WTC11 (cell line): ENCODE data around the gene TFAP2E. TPM values are rescaled to one million over a fixed set of nuclear protein-coding genes. Genes with fewer than 3 reads are reported as not detected.

ENCODE experiments used
- ATAC-seq: fragments of 200-7000 bp; cut with Tn5 transposase; 2 replicates; pipeline ENCODE4 v1.10.0; 2021; ENCODE audit warnings: mild to moderate bottlenecking, moderate library complexity
- CTCF ChIA-PET: fragments of 300-600 bp; sonication (Branson Sonifier 250); formaldehyde crosslinking; loops from one replicate; lab custom pipeline; 2021; ENCODE audit warnings: antibody characterized with exemption; lab: Charles Lee
- POLR2A ChIA-PET: fragments of 350-600 bp; sonication (Branson Sonifier 250); formaldehyde crosslinking; loops from one replicate; lab custom pipeline; 2021; ENCODE audit warnings: antibody characterized with exemption; lab: Charles Lee
- DNase-seq: peaks from one replicate; pipeline ENCODE4 v3.0.0; 2021; ENCODE audit warnings: low spot score
- H3K27ac Mint-ChIP-seq: 2 replicates; pipeline ENCODE4 v1.8.0; 2021; ENCODE audit warnings: mixed read lengths
- H3K27me3 Mint-ChIP-seq: 2 replicates; pipeline ENCODE4 v1.8.0; 2021; ENCODE audit warnings: low read depth, mild to moderate bottlenecking, moderate library complexity, mixed read lengths
- H3K36me3 Mint-ChIP-seq: 2 replicates; pipeline ENCODE4 v1.8.0; 2021; ENCODE audit warnings: mixed read lengths
- H3K4me1 Mint-ChIP-seq: 2 replicates; pipeline ENCODE4 v1.8.0; 2022; ENCODE audit warnings: mixed read lengths
- H3K4me3 Mint-ChIP-seq: 2 replicates; pipeline ENCODE4 v1.8.0; 2021; ENCODE audit warnings: mild to moderate bottlenecking, moderate library complexity, mixed read lengths
- H3K9me3 Mint-ChIP-seq: 2 replicates; pipeline ENCODE4 v1.8.0; 2021; ENCODE audit warnings: mixed read lengths
- ETV6 ChIP-seq: sonication (generic); formaldehyde crosslinking; IDR thresholded peaks from 2 replicates; pipeline ENCODE4 v1.8.1; 2022; ENCODE audit warnings: mild to moderate bottlenecking, missing genetic modification reagents
- GABPB1 ChIP-seq: sonication (generic); formaldehyde crosslinking; IDR thresholded peaks from 2 replicates; pipeline ENCODE4 v1.8.1; 2023; ENCODE audit warnings: mild to moderate bottlenecking, missing genetic modification reagents
- HMGA2 ChIP-seq: fragments of 250-450 bp; sonication (Bioruptor Pico); IDR thresholded peaks from 2 replicates; pipeline ENCODE4 v1.4.0; 2021; ENCODE audit warnings: mild to moderate bottlenecking, moderate library complexity
- IRF2 ChIP-seq: sonication (generic); formaldehyde crosslinking; IDR thresholded peaks from 2 replicates; pipeline ENCODE4 v1.8.0; 2022; ENCODE audit warnings: low read depth, missing genetic modification reagents, borderline replicate concordance
- JAZF1 ChIP-seq: fragments of 250-450 bp; sonication (Bioruptor Pico); IDR thresholded peaks from 2 replicates; pipeline ENCODE4 v1.9.0; 2021; ENCODE audit warnings: moderate library complexity, mild to moderate bottlenecking, inconsistent platforms
- NFE2L1 ChIP-seq: sonication (generic); formaldehyde crosslinking; IDR thresholded peaks from 2 replicates; pipeline ENCODE4 v1.8.1; 2023; ENCODE audit warnings: missing genetic modification reagents
- NFYB ChIP-seq: sonication (generic); formaldehyde crosslinking; conservative IDR thresholded peaks from 2 replicates; pipeline ENCODE4 v1.8.0; 2022; ENCODE audit warnings: low read depth, missing genetic modification reagents
- NR1H2 ChIP-seq: sonication (generic); formaldehyde crosslinking; IDR thresholded peaks from 2 replicates; pipeline ENCODE4 v1.9.0; 2021; ENCODE audit warnings: mild to moderate bottlenecking, moderate library complexity, missing genetic modification reagents
- NR2C2 ChIP-seq: sonication (generic); formaldehyde crosslinking; IDR thresholded peaks from 2 replicates; pipeline ENCODE4 v1.8.0; 2022; ENCODE audit warnings: mild to moderate bottlenecking, missing genetic modification reagents
- PRRX2 ChIP-seq: fragments of 250-450 bp; sonication (Bioruptor Pico); IDR thresholded peaks from 2 replicates; pipeline ENCODE4 v1.8.0; 2021; ENCODE audit warnings: mild to moderate bottlenecking
- RELA ChIP-seq: sonication (generic); formaldehyde crosslinking; IDR thresholded peaks from 2 replicates; pipeline ENCODE4 v1.8.1; 2022; ENCODE audit warnings: missing genetic modification reagents, mild to moderate bottlenecking, borderline replicate concordance
- SP1 ChIP-seq: sonication (generic); formaldehyde crosslinking; conservative IDR thresholded peaks from 2 replicates; pipeline ENCODE4 v1.8.1; 2022; ENCODE audit warnings: missing genetic modification reagents
- TCF7 ChIP-seq: sonication (generic); formaldehyde crosslinking; IDR thresholded peaks from 2 replicates; pipeline ENCODE4 v1.8.0; 2022; ENCODE audit warnings: mild to moderate bottlenecking, low read depth, missing genetic modification reagents, moderate library complexity
- TEAD1 ChIP-seq: sonication (generic); formaldehyde crosslinking; IDR thresholded peaks from 2 replicates; pipeline ENCODE4 v1.8.0; 2022; ENCODE audit warnings: mild to moderate bottlenecking, missing genetic modification reagents
- ZBTB21 ChIP-seq: sonication (generic); formaldehyde crosslinking; IDR thresholded peaks from 2 replicates; pipeline ENCODE4 v1.8.1; 2023; ENCODE audit warnings: mild to moderate bottlenecking, missing genetic modification reagents, borderline replicate concordance
- ZNF423 ChIP-seq: fragments of 250-450 bp; sonication (Bioruptor Pico); IDR thresholded peaks from 2 replicates; pipeline ENCODE4 v2.1.2; 2022; ENCODE audit warnings: mild to moderate bottlenecking, moderate library complexity
- total RNA-seq: library from RNA; stranded (reverse); gene quantifications from 3 replicates; pipeline ENCODE4 v1.2.3, GENCODE V29; 2021
- TF ChIP-seq, protein P1 (sequence below): sonication (generic); formaldehyde crosslinking; IDR thresholded peaks from 2 replicates; pipeline ENCODE4 v1.8.0; 2023; ENCODE audit warnings: missing genetic modification reagents
- TF ChIP-seq, protein P2 (sequence below): sonication (generic); formaldehyde crosslinking; IDR thresholded peaks from 2 replicates; pipeline ENCODE4 v1.8.0; 2022; ENCODE audit warnings: mild to moderate bottlenecking, missing genetic modification reagents
- TF ChIP-seq, protein P3 (sequence below): sonication (generic); formaldehyde crosslinking; IDR thresholded peaks from 2 replicates; pipeline ENCODE4 v1.8.1; 2022; ENCODE audit warnings: low read depth, mild to moderate bottlenecking, moderate library complexity, missing genetic modification reagents, borderline replicate concordance
- TF ChIP-seq, protein P4 (sequence below): fragments of 250-450 bp; sonication (Bioruptor Pico); IDR thresholded peaks from 2 replicates; pipeline ENCODE4 v2.1.2; 2022; ENCODE audit warnings: mild to moderate bottlenecking, moderate library complexity
- TF ChIP-seq, protein P5 (sequence below): sonication (generic); formaldehyde crosslinking; conservative IDR thresholded peaks from 2 replicates; pipeline ENCODE4 v1.8.1; 2023; ENCODE audit warnings: mild to moderate bottlenecking, low read depth, missing genetic modification reagents, moderate library complexity
- TF ChIP-seq, protein P6 (sequence below): sonication (generic); formaldehyde crosslinking; conservative IDR thresholded peaks from 2 replicates; pipeline ENCODE4 v1.8.1; 2022; ENCODE audit warnings: mild to moderate bottlenecking, missing genetic modification reagents
- TF ChIP-seq, protein P7 (sequence below): fragments of 200-600 bp; IDR thresholded peaks from 2 replicates; pipeline ENCODE4 v1.8.0; 2022; ENCODE audit warnings: antibody characterized with exemption

Gene TFAP2E
- total RNA-seq, 1 experiment from 2014 or later = 1.7 TPM

DNA sequence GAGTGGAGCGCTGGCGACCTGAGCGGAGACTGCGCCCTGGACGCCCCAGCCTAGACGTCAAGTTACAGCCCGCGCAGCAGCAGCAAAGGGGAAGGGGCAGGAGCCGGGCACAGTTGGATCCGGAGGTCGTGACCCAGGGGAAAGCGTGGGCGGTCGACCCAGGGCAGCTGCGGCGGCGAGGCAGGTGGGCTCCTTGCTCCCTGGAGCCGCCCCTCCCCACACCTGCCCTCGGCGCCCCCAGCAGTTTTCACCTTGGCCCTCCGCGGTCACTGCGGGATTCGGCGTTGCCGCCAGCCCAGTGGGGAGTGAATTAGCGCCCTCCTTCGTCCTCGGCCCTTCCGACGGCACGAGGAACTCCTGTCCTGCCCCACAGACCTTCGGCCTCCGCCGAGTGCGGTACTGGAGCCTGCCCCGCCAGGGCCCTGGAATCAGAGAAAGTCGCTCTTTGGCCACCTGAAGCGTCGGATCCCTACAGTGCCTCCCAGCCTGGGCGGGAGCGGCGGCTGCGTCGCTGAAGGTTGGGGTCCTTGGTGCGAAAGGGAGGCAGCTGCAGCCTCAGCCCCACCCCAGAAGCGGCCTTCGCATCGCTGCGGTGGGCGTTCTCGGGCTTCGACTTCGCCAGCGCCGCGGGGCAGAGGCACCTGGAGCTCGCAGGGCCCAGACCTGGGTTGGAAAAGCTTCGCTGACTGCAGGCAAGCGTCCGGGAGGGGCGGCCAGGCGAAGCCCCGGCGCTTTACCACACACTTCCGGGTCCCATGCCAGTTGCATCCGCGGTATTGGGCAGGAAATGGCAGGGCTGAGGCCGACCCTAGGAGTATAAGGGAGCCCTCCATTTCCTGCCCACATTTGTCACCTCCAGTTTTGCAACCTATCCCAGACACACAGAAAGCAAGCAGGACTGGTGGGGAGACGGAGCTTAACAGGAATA is 4.2 kb downstream of the TFAP2E start:
- H3K36me3 Mint-ChIP-seq = no peaks in the 10 kb centered on the region
- H3K4me1 Mint-ChIP-seq = peaks cover 38% of the 10 kb centered on the region
- ATAC-seq = peak; percentile 29
- no peaks in the 10 kb centered on the region for H3K9me3 Mint-ChIP-seq
- H3K27me3 Mint-ChIP-seq = peaks cover 79% of the 10 kb centered on the region
- ChIA-PET POLR2A (interaction anchor here (1.2 to 1.4 kb wide), 2 partner anchors 9 to 192 kb away, joined by 3 to 6 read pairs; partner anchors contain the start of gene CLSPN), CTCF (interaction anchor here (0.6 to 2.5 kb wide), 10 partner anchors 9 to 149 kb away, joined by 3 to 24 read pairs (median 8); no protein-coding TSS in a partner anchor)
- H3K27ac Mint-ChIP-seq = no peak overlapping the region
- peak overlapping the region; percentile 74 for H3K4me3 Mint-ChIP-seq
- peak; percentile 54 for DNase-seq
- TF ChIP-seq ETV6 (0 out of 2 replicates have a peak, but pooled peaks have one; percentile 43), ZNF423 (CRISPR knock-in tag) (no peak), SP1 (CRISPR knock-in tag) (peak; percentile 4), NFYB (CRISPR knock-in tag) (no peak; the same call in 1 of the 2 replicates), GABPB1 (CRISPR knock-in tag) (no peak), TCF7 (CRISPR knock-in tag) (no peak), IRF2 (CRISPR knock-in tag) (no peak), PRRX2 (CRISPR knock-in tag) (no peak), NR2C2 (CRISPR knock-in tag) (no peak), HMGA2 (no peak), RELA (CRISPR knock-in tag) (0 out of 2 replicates have a peak, but pooled peaks have one; percentile 60), ZBTB21 (CRISPR knock-in tag) (no peak), TEAD1 (CRISPR knock-in tag) (no peak), NFE2L1 (CRISPR knock-in tag) (no peak), JAZF1 (CRISPR knock-in tag) (no peak), NR1H2 (CRISPR knock-in tag) (no peak)
- TF ChIP-seq, protein P1, sequence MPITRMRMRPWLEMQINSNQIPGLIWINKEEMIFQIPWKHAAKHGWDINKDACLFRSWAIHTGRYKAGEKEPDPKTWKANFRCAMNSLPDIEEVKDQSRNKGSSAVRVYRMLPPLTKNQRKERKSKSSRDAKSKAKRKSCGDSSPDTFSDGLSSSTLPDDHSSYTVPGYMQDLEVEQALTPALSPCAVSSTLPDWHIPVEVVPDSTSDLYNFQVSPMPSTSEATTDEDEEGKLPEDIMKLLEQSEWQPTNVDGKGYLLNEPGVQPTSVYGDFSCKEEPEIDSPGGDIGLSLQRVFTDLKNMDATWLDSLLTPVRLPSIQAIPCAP (CRISPR knock-in tag) = no peak
- TF ChIP-seq, protein P2, sequence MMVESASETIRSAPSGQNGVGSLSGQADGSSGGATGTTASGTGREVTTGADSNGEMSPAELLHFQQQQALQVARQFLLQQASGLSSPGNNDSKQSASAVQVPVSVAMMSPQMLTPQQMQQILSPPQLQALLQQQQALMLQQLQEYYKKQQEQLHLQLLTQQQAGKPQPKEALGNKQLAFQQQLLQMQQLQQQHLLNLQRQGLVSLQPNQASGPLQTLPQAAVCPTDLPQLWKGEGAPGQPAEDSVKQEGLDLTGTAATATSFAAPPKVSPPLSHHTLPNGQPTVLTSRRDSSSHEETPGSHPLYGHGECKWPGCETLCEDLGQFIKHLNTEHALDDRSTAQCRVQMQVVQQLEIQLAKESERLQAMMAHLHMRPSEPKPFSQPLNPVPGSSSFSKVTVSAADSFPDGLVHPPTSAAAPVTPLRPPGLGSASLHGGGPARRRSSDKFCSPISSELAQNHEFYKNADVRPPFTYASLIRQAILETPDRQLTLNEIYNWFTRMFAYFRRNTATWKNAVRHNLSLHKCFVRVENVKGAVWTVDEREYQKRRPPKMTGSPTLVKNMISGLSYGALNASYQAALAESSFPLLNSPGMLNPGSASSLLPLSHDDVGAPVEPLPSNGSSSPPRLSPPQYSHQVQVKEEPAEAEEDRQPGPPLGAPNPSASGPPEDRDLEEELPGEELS (CRISPR knock-in tag) = no peak
- TF ChIP-seq, protein P3, sequence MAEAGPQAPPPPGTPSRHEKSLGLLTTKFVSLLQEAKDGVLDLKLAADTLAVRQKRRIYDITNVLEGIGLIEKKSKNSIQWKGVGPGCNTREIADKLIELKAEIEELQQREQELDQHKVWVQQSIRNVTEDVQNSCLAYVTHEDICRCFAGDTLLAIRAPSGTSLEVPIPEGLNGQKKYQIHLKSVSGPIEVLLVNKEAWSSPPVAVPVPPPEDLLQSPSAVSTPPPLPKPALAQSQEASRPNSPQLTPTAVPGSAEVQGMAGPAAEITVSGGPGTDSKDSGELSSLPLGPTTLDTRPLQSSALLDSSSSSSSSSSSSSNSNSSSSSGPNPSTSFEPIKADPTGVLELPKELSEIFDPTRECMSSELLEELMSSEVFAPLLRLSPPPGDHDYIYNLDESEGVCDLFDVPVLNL (CRISPR knock-in tag) = no peak
- TF ChIP-seq, protein P4, sequence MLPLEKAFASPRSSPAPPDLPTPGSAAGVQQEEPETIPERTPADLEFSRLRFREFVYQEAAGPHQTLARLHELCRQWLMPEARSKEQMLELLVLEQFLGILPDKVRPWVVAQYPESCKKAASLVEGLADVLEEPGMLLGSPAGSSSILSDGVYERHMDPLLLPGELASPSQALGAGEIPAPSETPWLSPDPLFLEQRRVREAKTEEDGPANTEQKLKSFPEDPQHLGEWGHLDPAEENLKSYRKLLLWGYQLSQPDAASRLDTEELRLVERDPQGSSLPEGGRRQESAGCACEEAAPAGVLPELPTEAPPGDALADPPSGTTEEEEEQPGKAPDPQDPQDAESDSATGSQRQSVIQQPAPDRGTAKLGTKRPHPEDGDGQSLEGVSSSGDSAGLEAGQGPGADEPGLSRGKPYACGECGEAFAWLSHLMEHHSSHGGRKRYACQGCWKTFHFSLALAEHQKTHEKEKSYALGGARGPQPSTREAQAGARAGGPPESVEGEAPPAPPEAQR (CRISPR knock-in tag) = no peak
- TF ChIP-seq, protein P5, sequence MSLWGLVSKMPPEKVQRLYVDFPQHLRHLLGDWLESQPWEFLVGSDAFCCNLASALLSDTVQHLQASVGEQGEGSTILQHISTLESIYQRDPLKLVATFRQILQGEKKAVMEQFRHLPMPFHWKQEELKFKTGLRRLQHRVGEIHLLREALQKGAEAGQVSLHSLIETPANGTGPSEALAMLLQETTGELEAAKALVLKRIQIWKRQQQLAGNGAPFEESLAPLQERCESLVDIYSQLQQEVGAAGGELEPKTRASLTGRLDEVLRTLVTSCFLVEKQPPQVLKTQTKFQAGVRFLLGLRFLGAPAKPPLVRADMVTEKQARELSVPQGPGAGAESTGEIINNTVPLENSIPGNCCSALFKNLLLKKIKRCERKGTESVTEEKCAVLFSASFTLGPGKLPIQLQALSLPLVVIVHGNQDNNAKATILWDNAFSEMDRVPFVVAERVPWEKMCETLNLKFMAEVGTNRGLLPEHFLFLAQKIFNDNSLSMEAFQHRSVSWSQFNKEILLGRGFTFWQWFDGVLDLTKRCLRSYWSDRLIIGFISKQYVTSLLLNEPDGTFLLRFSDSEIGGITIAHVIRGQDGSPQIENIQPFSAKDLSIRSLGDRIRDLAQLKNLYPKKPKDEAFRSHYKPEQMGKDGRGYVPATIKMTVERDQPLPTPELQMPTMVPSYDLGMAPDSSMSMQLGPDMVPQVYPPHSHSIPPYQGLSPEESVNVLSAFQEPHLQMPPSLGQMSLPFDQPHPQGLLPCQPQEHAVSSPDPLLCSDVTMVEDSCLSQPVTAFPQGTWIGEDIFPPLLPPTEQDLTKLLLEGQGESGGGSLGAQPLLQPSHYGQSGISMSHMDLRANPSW = no peak
- TF ChIP-seq, protein P6, sequence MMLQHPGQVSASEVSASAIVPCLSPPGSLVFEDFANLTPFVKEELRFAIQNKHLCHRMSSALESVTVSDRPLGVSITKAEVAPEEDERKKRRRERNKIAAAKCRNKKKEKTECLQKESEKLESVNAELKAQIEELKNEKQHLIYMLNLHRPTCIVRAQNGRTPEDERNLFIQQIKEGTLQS (CRISPR knock-in tag) = no peak
- TF ChIP-seq, protein P7, sequence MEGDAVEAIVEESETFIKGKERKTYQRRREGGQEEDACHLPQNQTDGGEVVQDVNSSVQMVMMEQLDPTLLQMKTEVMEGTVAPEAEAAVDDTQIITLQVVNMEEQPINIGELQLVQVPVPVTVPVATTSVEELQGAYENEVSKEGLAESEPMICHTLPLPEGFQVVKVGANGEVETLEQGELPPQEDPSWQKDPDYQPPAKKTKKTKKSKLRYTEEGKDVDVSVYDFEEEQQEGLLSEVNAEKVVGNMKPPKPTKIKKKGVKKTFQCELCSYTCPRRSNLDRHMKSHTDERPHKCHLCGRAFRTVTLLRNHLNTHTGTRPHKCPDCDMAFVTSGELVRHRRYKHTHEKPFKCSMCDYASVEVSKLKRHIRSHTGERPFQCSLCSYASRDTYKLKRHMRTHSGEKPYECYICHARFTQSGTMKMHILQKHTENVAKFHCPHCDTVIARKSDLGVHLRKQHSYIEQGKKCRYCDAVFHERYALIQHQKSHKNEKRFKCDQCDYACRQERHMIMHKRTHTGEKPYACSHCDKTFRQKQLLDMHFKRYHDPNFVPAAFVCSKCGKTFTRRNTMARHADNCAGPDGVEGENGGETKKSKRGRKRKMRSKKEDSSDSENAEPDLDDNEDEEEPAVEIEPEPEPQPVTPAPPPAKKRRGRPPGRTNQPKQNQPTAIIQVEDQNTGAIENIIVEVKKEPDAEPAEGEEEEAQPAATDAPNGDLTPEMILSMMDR = no peak
